HG03103 (cell line): ENCODE results near the gene GID8.
"Not testable (repeated sequence)": the region's sequence is repeated elsewhere in the genome, so short reads cannot be mapped to it uniquely, and the experiment has no call there.

Experiments
- ATAC-seq: cut with Tn5 transposase; IDR thresholded peaks from one replicate; pipeline ENCODE4 v1.9.1; 2021; ENCODE audit warnings: low read depth; ENCODE audit not compliant: unreplicated experiment

GID8 gene

GRCh38 chr20:62956387-62957135 is 18.6 kb downstream of the GID8 start:
- no peak for ATAC-seq

- no peak for ATAC-seq
Observed at GRCh38 chr20:62957136-62958117, 19.5 kb downstream of the GID8 start.

GRCh38 chr20:62958388-62959100 is 20.6 kb downstream of the GID8 start:
- no peak for ATAC-seq

- ATAC-seq: no peak
Observed at GRCh38 chr20:62959101-62959971, 21.4 kb downstream of the GID8 start.

- no peak for ATAC-seq
Observed at GRCh38 chr20:62959998-62960436, 22.1 kb downstream of the GID8 start.

DNA sequence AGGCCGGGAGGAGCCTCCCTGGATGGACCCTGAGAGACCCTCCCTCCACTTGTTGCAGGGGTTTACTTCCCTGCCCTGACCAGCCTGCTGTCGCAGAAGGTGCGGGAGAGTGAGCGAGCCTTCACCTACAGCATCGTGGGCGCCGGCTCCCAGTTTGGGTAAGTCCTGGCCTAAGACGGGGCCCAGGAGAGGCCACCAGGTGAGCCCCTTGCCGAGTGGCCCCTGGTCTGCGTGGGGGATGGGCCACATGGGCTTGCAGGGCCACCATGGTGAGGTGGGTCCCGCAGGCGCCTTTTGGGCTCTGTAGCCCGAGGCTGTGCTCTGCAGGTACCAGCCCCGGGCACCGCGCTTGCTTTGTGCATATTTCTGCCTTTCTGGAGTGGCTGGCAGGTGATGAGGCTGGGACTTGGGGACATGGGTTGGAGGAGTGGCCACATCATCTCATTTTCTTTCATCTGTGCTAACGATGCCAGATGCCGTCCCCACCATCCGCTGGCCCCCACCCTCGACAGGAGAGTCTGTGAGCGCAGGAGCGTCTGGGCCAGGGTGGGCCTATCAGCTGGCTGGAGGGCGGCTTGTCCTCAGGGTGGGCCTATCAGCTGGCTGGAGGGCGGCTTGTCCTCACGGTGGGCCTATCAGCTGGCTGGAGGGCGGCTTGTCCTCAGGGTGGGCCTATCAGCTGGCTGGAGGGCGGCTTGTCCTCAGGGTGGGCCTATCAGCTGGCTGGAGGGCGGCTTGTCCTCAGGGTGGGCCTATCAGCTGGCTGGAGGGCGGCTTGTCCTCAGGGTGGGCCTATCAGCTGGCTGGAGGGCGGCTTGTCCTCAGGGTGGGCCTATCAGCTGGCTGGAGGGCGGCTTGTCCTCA is 22.7 kb downstream of the GID8 start:
- not testable (repeated sequence) for ATAC-seq

DNA sequence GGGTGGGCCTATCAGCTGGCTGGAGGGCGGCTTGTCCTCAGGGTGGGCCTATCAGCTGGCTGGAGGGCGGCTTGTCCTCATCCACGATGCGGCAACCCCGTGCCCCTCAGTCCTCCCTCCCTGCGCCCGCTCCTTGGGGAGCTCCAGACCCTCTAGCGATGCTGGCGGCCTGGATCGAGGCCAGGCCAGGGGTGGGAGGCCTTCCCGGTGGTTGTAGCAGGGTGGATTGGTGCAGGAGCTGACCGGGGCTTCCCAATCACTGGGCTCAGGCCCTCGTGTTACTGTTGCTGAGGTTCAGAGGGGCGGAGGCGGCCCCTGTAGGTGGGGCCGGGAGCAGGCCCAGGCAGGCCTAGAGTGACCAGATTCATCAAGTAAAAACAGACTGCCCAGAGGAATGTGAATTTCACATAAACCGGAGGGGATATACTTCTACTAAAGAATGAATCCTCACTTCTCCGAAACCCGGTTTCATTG is 23.4 kb downstream of the GID8 start:
- no peak for ATAC-seq

GRCh38 chr20:62961799-62962198 is 23.9 kb downstream of the GID8 start:
- ATAC-seq: no peak

DNA sequence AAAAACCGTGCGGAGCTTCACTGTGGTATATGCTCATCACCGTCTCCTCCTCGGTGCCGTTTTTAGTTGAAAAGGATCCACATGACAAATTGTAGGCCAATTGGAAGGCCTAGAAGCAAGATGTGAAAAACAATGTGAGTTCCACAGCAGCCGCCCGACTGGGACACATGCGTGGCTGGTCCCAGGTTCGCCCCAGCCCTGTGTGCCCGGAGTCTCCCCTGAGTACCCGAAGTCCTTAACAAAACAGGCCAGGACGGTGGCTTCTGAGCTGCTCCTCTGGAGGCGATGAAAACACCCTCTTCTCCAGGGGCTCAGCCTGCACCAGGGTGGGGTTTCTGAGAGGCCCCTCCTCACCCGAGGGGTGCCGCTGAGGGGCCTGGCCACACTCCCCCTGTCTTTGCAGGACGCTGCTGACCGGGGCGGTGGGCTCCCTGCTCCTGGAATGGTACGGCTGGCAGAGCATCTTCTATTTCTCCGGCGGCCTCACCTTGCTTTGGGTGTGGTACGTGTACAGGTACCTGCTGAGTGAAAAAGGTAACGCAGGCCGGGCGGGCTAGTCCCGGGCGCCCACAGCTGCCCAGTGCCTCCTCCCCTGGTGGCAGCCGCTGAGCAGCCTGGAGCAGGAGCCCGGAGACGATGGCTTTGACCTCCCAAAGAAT is 24.4 kb downstream of the GID8 start:
- ATAC-seq: no peak

GRCh38 chr20:62962891-62963613 is 25.1 kb downstream of the GID8 start:
- ATAC-seq: no peak

GRCh38 chr20:62963614-62964397 is 25.9 kb downstream of the GID8 start:
- no peak for ATAC-seq

- ATAC-seq: no peak
Observed at GRCh38 chr20:62964700-62965099, 26.8 kb downstream of the GID8 start.

DNA sequence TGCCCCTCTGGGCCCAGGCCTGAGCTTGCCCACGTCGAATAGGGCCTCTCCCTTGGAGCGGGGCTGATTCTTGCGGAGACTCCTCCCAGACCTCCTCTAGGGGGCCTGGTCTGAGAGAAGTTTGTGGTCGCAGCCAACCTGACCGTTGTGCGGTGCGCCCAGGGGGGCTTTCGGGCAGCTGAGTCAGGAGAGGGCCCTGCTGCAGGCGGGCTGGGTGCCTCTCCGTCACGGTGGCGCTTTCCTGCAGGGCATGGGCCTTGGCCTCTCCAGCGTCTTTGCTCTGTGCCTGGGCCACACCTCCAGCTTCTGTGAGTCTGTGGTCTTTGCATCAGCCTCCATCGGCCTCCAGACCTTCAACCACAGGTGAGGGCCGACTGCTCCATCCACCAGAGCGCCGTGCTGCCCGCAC is 27.4 kb downstream of the GID8 start:
- no peak for ATAC-seq

GRCh38 chr20:62966212-62967148 is 28.5 kb downstream of the GID8 start:
- no peak for ATAC-seq

DNA sequence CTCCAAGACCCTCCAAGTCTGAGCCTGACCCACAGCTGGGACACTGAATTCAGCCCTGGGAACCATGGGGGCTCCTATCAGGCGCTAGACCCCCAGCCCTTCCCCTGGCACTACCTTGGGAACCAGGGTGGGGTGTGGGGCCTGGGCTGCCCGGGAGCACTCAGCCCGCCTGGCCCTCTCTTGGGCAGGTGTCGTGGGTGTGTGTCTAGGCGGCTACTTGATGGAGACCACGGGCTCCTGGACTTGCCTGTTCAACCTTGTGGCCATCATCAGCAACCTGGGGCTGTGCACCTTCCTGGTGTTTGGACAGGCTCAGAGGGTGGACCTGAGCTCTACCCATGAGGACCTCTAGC is 29.2 kb downstream of the GID8 start:
- ATAC-seq: no peak
